Osteoblast (primary cell): ENCODE data around the gene CCDC190. TPM values are rescaled to one million over a fixed set of nuclear protein-coding genes. Genes with fewer than 3 reads are reported as not detected.

Source experiments
- DNase-seq: peaks from one replicate; pipeline ENCODE4 v3.0.0; 2011; ENCODE audit warnings: low spot score, mixed read lengths; ENCODE audit not compliant: insufficient read length; ENCODE audit errors: missing footprints
- H2AFZ ChIP-seq: 2 replicates; pipeline ENCODE4 v1.6.0; 2011; ENCODE audit warnings: mild to moderate bottlenecking, low read length
- H3K27ac ChIP-seq: 2 replicates; pipeline ENCODE4 v1.5.1; 2011; ENCODE audit warnings: mild to moderate bottlenecking, low read depth, low read length, moderate library complexity
- H3K27me3 ChIP-seq: 2 replicates; pipeline ENCODE4 v1.6.0; 2012; ENCODE audit warnings: mild to moderate bottlenecking, control low read depth, inconsistent platforms, low read length, moderate library complexity; ENCODE audit not compliant: insufficient read depth
- H3K36me3 ChIP-seq: 2 replicates; pipeline ENCODE4 v1.5.1; 2011; ENCODE audit warnings: mild to moderate bottlenecking, low read length, control low read depth, moderate library complexity; ENCODE audit not compliant: insufficient read depth
- H3K4me1 ChIP-seq: 2 replicates; pipeline ENCODE4 v1.5.1; 2011; ENCODE audit warnings: mild to moderate bottlenecking, low read length, control low read depth, moderate library complexity; ENCODE audit not compliant: insufficient read depth
- H3K4me2 ChIP-seq: 2 replicates; pipeline ENCODE4 v1.6.0; 2011; ENCODE audit warnings: mild to moderate bottlenecking, low read length; ENCODE audit not compliant: insufficient read depth
- H3K4me3 ChIP-seq: fragments of 200-600 bp; sonication (generic); 3 replicates; pipeline ENCODE4 v1.5.1; 2012; ENCODE audit warnings: mild to moderate bottlenecking, low read length, inconsistent platforms; ENCODE audit not compliant: insufficient read depth
- H3K79me2 ChIP-seq: 2 replicates; pipeline ENCODE4 v1.6.0; 2012; ENCODE audit warnings: mild to moderate bottlenecking, low read length, control low read depth, inconsistent platforms; ENCODE audit not compliant: insufficient read depth
- H3K9me3 ChIP-seq: 2 replicates; pipeline ENCODE4 v1.5.1; 2011; ENCODE audit warnings: low read depth, low read length, control low read depth
- H4K20me1 ChIP-seq: 2 replicates; pipeline ENCODE4 v1.6.0; 2012; ENCODE audit warnings: mild to moderate bottlenecking, low read length, control low read depth; ENCODE audit not compliant: insufficient read depth
- total RNA-seq: library from RNA; depleted of rRNA; stranded (reverse); fragments of >200 nt; gene quantifications from 2 replicates; pipeline ENCODE4 v1.2.3, GENCODE V29; 2012
- TF ChIP-seq, protein P1 (sequence below): IDR thresholded peaks from 2 replicates; pipeline ENCODE4 v1.5.1; 2011; ENCODE audit warnings: mild to moderate bottlenecking, low read depth, low read length, moderate library complexity; ENCODE audit errors: extremely low read depth

Gene CCDC190
- total RNA-seq, 1 donor = 1.1 TPM

GRCh38 chr1:162906485-162906884 lies 45.5 kb upstream of the CCDC190 start:
- no peak overlapping the region for H2AFZ ChIP-seq
- peaks cover 48% of the 10 kb centered on the region for H3K4me1 ChIP-seq
- no peaks in the 10 kb centered on the region for H3K79me2 ChIP-seq
- H3K9me3 ChIP-seq = no peaks in the 10 kb centered on the region
- no peak overlapping the region for H3K4me2 ChIP-seq
- TF ChIP-seq, protein P1, sequence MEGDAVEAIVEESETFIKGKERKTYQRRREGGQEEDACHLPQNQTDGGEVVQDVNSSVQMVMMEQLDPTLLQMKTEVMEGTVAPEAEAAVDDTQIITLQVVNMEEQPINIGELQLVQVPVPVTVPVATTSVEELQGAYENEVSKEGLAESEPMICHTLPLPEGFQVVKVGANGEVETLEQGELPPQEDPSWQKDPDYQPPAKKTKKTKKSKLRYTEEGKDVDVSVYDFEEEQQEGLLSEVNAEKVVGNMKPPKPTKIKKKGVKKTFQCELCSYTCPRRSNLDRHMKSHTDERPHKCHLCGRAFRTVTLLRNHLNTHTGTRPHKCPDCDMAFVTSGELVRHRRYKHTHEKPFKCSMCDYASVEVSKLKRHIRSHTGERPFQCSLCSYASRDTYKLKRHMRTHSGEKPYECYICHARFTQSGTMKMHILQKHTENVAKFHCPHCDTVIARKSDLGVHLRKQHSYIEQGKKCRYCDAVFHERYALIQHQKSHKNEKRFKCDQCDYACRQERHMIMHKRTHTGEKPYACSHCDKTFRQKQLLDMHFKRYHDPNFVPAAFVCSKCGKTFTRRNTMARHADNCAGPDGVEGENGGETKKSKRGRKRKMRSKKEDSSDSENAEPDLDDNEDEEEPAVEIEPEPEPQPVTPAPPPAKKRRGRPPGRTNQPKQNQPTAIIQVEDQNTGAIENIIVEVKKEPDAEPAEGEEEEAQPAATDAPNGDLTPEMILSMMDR = no peak
- H3K27me3 ChIP-seq = no peaks in the 10 kb centered on the region
- no peaks in the 10 kb centered on the region for H3K36me3 ChIP-seq
- DNase-seq = no peak
- no peaks in the 10 kb centered on the region for H4K20me1 ChIP-seq
- peak overlapping the region; percentile 75 for H3K27ac ChIP-seq
- no peak overlapping the region for H3K4me3 ChIP-seq

DNA sequence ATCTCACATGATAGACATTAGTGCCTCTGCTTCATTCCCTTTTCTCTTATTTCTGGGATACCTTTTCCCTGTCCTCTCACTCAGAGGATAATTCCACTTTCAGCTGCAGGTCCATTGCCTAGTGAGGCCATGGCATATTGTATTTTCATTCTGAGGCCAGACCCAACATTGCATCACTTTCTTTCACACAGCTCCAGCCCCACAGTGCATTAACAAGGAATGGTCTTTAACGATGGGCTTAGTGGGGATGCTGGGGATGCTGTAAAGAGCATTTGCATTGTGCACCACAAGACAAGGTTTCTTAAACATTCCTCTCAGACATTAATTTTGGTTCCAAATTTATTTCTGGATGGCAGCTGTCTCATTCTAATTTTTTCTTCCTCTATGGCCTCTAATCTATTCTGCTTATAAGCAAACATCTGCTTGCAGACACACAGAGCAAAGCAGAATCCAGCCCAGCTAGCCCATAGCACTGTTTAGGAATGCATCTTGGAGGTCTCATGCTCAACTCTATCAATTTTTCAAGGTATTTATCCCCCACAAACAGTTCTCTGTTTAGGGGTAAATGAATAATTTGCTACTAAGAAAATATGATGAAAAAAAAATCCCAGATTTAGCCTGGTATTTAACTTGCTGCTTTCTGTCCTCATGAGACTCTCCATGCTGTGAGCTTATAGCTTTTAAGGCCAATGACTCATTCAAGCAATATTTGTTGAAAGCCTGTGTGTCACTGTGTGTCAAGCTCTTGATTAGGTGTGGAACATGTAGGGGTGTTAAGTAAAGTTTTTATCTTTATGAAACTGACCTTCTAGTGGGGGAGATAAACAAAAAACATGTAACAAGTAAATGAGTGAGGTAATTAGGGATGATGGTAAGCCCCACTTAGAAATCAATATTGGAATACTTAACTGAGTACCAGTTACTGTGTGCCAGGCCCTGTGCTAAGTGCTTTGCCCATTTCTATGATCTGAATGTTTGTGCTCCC lies 44.5 kb upstream of the CCDC190 start:
- H3K27me3 ChIP-seq = no peaks in the 10 kb centered on the region
- H3K4me3 ChIP-seq = no peak overlapping the region
- peaks cover 50% of the 10 kb centered on the region for H3K4me1 ChIP-seq
- no peaks in the 10 kb centered on the region for H3K36me3 ChIP-seq
- H3K79me2 ChIP-seq = no peaks in the 10 kb centered on the region
- H3K4me2 ChIP-seq = peak overlapping the region; percentile 41
- H3K9me3 ChIP-seq = no peaks in the 10 kb centered on the region
- DNase-seq = no peak
- no peak overlapping the region for H2AFZ ChIP-seq
- no peaks in the 10 kb centered on the region for H4K20me1 ChIP-seq
- H3K27ac ChIP-seq = peak overlapping the region; percentile 75
- TF ChIP-seq, protein P1 = no peak

- H4K20me1 ChIP-seq = no peaks in the 10 kb centered on the region
These were observed 43.6 kb upstream of the CCDC190 start for GRCh38 chr1:162904579-162904978.

DNA sequence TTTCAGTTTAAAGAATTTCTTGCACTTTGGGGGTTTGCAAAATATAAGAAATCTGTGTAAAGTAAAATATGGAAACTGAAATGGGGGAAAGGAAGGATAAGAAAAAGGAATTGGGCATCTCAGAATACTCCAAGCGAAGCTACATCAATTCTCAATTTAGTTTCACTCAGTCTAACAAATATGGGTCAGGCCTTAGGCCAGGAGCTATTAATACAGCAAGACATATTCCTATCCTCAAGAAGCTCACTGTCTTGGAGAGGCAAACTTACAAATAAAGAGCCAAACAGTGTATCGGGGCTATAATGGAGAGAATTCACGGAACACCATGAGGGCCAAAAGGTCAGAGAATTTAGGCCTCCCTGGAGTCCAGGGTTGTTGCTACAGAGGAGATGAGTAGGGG lies 43.0 kb upstream of the CCDC190 start:
- no peak overlapping the region for H2AFZ ChIP-seq
- H3K27me3 ChIP-seq = no peaks in the 10 kb centered on the region
- no peaks in the 10 kb centered on the region for H3K79me2 ChIP-seq
- DNase-seq = no peak
- no peak overlapping the region for H3K4me3 ChIP-seq
- H3K27ac ChIP-seq = no peak overlapping the region
- H3K4me2 ChIP-seq = no peak overlapping the region
- H3K4me1 ChIP-seq = peaks cover 56% of the 10 kb centered on the region
- no peaks in the 10 kb centered on the region for H4K20me1 ChIP-seq
- no peaks in the 10 kb centered on the region for H3K36me3 ChIP-seq
- H3K9me3 ChIP-seq = no peaks in the 10 kb centered on the region
- TF ChIP-seq, protein P1 = no peak

More at GRCh38 chr1:162904579-162904978, 43.6 kb upstream of the CCDC190 start:
- H2AFZ ChIP-seq = no peak overlapping the region
- TF ChIP-seq, protein P1 = no peak
- no peak for DNase-seq
- no peaks in the 10 kb centered on the region for H3K79me2 ChIP-seq
- no peaks in the 10 kb centered on the region for H3K36me3 ChIP-seq
- H3K9me3 ChIP-seq = no peaks in the 10 kb centered on the region
- peaks cover 54% of the 10 kb centered on the region for H3K4me1 ChIP-seq
- no peak overlapping the region for H3K4me3 ChIP-seq
- no peak overlapping the region for H3K4me2 ChIP-seq
- peak overlapping the region; percentile 75 for H3K27ac ChIP-seq
- no peaks in the 10 kb centered on the region for H3K27me3 ChIP-seq
